Measurements from ENCODE around the gene ABLIM1.
A peak's percentile ranks its signal among the peaks of the same experiment; 100 is the strongest.

ABLIM1 gene

DNA sequence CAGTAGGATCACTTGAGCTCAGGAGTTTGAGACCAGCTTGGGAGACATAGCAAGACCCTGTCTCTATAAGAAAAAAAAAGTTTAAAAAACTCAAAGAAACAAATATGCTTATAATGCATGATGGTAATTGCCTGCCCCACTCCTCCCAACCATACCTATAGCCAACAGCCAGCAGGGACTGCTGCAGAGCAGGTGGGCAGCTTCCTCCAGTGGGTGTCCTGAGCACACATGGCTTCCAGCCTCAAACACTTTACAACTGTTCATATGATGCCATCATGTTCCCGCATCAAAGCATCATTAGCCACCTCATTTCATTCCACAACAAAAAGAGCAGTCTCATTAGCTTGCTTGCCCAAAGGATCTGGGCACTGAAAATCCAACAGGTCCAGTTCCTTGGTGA lies 42.0 kb downstream of the ABLIM1 start:
- DNase-seq = no peak

GRCh38 chr10:114615600-114616007 lies 42.5 kb downstream of the ABLIM1 start:
- no peak for DNase-seq

DNA sequence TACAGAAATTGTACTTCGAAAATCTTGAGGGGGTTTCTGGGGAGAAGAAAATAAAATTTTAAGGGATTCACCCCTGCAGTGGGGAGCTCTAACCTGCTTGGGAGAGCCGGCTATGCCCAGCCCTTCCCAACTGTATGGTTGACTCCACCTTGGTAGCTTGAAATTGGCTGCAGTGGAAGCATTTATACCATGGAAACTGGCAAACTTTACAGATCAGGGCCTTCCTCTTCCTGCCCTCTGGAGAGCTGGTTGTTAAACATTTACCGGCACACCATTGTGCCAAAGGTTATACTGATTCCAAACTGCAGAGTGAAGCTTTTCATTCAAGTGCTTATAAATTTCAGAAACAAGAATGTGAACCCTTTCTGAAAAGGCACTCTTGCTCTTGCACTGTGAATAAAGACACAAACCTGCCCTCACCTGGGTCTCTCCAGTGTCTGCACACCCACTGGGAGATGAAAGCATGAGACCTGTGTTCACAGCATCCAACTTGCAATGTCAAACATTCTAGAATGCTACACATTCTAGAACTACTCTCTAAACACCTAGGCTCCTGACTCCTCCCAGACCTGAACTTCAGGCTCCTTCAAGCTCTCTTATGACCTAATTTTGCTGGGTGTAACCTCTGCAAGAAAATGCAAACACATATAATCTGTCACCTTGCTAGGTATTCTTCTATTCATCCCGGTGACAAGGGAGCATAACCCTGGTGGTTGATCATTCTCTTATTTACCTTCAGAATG lies 44.7 kb downstream of the ABLIM1 start:
- DNase-seq = no peak

- DNase-seq = no peak
These were observed 46.5 kb downstream of the ABLIM1 start for GRCh38 chr10:114611617-114612016.

DNA sequence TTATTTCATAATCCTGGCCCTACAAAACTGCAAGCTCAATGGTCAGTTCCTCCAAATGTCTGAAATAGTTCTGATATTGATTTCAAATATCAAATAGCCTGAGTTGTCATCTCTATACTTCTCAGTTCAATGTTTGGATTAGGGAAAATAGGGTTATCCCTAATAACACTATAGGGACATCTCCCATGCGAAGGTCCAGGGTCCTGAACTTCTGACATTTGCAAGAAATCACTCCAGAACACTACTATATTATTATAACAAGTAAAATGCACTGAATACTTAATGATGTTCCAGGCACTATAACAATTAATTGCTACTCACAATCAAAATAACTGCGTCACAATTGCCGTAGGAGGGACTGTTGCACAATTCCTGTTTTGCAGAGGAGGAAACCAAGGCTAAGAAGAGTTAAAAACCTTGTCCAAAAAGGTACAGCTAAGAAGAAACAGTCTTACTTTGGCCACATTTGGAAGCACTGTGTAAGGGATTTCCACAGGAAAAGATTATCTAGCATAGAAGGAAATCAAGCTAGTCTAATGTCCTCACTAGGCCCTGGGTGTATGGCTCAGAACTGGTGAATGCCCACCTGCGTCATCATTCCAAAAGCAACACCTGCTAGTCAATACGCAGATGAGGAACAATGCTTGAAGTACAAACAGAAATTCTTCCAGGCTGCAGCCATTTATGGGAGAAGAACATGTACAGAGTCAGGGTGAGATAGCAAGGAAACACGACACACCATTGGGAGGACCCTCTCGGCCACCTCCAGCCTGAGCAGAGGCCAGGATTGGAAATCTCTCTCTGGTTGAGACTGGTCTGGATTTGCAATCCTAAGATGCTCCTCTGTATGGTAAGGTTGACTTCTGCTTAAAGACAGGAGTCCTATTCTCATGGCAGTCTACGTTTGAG lies 48.3 kb downstream of the ABLIM1 start:
- DNase-seq = no peak

- DNase-seq = no peak
These were observed 50.6 kb downstream of the ABLIM1 start for GRCh38 chr10:114607358-114607998.

- no peak for DNase-seq
These were observed 52.8 kb downstream of the ABLIM1 start for GRCh38 chr10:114605155-114605797.

GRCh38 chr10:114604357-114605130 lies 53.5 kb downstream of the ABLIM1 start:
- DNase-seq = no peak

DNA sequence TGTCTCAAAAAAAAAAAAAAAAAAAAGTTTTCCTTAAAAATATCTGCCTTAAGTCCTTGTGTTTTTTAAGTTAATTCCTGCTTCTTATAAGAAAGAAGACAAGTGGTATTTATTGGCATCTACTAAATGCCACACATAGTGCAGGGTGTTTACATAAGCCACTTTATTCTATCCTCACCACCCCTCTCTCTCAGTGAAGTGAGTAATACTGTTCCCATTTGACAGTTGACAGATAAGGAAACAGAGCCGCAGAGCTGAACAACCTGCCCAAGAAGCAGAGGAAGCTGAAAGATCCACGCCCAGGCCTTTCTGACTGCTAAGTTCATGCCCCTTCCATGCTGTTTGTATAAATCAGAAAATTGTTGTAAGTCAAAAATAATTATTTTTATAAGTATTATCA lies 54.1 kb downstream of the ABLIM1 start:
- peak; percentile 5 for DNase-seq

- no peak for DNase-seq
These were observed 54.8 kb downstream of the ABLIM1 start for GRCh38 chr10:114603303-114603702.

DNA sequence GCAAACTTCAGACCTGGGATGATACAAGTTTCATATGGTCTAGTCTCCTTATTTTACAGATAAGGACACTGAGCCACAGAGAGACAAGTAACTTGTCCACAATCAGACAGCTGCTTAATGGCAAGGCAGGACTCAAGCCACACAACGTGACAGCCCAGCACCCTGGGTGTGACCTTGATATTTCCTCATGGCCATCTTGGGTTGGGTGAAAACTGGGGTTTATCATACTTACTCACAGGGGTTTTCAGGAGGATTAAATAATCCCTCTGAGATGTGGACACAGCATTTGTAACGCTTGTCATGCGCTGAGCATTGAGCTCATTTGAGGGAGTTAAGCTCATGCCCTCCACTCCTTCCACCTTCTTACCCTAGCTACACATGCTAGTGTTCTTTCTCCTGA lies 58.0 kb downstream of the ABLIM1 start:
- no peak for DNase-seq

GRCh38 chr10:114596793-114597192 lies 61.3 kb downstream of the ABLIM1 start:
- DNase-seq = no peak

DNA sequence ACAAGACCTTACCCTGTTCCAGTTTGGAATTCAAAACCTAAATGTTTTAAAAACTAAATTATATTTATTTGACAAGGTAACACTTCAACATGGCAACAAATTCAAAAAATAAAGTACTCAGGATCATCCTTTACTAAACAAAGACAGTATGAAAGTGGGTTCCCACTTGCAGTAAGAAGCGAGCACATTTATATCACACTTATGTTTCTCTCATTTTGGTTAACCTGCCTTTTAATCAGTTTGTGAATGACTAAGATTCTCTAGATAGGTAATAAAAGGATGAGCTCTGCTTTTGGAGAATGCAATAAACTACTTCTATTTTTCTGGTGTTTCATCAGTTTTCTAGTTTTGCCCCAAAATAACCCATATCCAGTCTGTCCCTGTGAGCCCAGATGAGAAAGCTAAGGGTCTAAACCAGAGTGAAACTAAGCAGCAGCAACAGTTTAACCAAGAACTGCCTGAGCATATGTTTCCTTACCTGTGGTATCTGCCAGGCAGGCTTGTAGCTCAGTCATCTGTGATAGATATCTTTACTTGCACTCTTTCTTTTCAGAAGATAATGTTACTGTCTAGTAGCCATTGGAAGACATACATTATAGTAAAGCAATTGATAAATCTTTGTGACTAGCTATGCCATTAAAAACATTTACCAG lies 64.1 kb downstream of the ABLIM1 start:
- DNase-seq = no peak

GRCh38 chr10:114593240-114593792 lies 64.8 kb downstream of the ABLIM1 start:
- DNase-seq = no peak

DNA sequence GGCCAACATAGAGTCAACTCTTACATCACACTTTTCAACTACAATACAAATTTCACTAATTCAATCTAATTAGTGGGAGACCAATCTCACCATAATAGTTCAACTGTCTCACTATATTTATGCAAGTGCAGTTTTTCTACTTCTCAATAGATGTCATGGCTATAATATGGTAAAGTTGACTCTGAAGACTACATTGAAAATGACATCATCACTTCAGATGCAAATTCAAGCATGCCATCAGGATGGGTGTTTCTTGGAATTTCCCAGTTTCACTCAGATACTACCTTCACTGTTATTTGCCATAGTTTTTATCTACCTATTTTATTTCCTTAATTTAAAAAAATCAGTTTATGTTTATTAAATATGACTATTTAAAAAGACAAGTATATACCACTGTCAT lies 67.1 kb downstream of the ABLIM1 start:
- no peak for DNase-seq

GRCh38 chr10:114584419-114584818 lies 73.7 kb downstream of the ABLIM1 start:
- DNase-seq = no peak

DNA sequence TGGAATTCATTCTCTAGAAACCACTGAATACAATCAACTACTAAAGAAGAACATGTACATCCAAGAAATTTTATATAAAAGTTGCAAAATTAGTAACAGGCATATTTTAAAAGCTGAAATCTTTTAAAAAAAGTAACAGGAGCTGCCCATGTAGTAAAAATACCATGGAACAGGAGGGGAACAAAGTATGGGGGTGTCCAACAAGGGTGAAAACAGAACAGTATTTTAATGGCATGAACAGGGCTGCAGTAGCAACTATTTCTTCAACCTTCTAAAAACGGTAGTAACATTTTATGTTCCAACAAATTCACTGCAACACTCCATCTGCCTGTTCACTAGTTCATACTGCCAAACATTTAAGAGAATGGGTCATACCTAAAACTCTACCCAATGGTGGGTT lies 77.0 kb downstream of the ABLIM1 start:
- no peak for DNase-seq

DNA sequence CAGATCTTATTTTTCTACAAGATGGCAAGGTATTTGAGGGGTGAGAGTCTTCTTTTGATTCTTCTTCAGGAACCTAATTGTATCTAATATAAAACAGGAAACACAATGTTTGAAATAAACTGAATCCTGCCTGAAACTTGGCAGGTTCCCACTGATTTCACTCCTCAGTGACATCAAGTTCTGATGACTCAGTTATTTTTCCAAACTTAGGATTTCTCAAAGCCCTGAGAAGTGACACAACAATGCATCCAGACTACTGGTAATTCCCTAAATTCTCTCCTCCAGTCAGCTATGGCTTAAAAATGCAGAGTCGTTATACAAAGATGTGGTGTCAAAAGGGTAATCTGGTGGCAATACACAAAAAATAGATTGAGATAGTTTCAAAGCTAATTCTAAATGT lies 80.9 kb downstream of the ABLIM1 start:
- DNase-seq = no peak

- DNase-seq = no peak
These were observed 81.4 kb downstream of the ABLIM1 start for GRCh38 chr10:114576716-114577115.

DNA sequence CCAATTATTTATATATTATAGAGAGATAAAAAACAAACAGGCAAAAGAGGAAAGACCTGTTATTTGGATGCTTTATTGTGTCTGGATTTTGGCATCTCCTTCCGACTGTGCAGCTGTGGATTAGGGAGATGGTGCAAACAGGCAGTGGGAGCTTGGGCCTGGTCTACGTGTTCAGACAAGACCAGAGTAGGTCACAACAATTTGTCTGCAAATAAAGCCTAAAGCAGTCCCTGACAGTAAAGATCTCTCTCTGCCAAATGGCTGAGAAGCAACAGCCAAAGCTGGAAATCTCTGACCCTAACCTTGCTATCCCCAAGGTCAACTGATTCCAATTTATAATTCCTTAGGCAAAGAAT lies 82.0 kb downstream of the ABLIM1 start:
- DNase-seq = no peak

GRCh38 chr10:114575417-114576131 lies 82.5 kb downstream of the ABLIM1 start:
- DNase-seq = no peak

Measured in CD4-positive, alpha-beta T cell treated with Interleukin-21 for 1 hour (primary cell).